Measurements from ENCODE around the gene CIB4. TPM values are rescaled to one million over a fixed set of nuclear protein-coding genes. Genes with fewer than 3 reads are reported as not detected.
A peak's percentile ranks its signal among the peaks of the same experiment; 100 is the strongest.
"Not testable (repeated sequence)": the region's sequence is repeated elsewhere in the genome, so short reads cannot be mapped to it uniquely, and the experiment has no call there.

CIB4 gene
- total RNA-seq, 2 donors from 2014 or later = not detected

DNA sequence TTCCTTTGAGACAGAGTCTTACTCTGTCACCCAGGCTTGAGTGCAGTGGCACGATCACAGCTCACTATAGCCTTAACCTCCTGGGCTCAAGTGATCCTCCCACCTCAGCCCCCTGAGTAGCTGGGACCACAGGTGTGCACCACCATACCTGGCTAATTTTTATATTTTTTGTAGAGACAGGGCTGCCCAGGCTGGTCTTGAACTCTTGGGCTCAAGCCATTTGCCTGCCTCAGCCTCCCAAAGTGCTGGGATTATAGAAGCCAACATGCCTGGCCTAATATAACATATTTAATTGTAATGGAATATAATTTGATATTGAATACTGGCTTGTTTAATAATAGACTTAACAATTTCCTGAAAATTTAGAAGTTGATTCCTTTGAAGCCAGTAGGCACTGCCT, 74.4 kb downstream of the CIB4 start:
- ATAC-seq; intact Hi-C loops (cut with DNase I, micrococcal nuclease); DNase-seq: not testable (repeated sequence)

GRCh38 chr2:26566081-26566375, 75.1 kb downstream of the CIB4 start:
- ATAC-seq (no peak), DNase-seq (no peak)
- intact Hi-C loops (cut with DNase I, micrococcal nuclease) = no loop called here

DNA sequence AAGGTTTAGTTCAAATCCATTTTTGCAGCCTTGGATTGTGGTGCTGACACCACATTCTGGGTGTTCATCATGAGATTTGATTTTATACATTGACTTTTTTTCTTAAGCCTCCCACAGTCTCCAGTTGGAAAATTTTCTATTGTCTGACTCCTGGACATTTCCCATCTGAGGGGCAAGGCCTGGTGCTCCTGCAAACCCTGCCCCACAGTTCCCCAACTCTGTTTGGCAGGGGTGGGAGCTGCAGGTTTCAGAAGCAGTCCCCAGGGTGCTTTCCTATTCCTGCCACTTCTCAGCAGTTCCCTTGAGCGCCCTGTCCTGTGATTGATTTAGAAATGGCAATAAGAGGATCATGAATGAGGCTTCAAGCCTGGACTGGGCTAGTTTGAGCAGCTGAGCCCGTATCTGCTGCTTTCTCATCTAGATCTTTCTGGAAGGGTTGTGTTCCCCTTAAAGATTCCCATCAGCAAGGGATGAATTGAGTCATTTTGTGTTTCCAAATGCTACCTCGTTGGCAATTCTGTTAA, 77.0 kb downstream of the CIB4 start:
- no peak for ATAC-seq
- intact Hi-C loops (cut with DNase I, micrococcal nuclease) = no loop called here
- no peak for DNase-seq

DNA sequence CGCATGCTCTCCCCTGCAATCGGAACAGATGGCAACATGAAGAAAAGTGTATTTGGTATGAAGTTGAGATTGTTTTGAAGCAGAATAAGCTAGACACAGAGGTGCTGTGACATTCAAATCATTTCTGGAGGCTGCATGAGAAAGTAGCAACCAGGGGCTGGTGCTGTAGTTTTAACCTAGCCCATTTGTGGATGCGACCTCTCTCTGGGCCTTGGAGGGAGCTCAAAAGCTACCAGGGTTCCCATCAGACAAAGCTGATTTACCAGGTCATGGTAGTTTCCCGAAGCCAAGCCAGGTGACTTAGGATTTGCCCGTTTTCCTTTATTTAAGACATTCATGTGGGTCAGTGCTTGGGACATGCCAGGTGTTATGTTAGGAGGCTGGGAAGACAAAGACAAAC, 77.5 kb downstream of the CIB4 start:
- DNase-seq (no peak), ATAC-seq (no peak)
- intact Hi-C loops (cut with DNase I, micrococcal nuclease) = no loop called here

GRCh38 chr2:26562811-26563645, 78.1 kb downstream of the CIB4 start:
- DNase-seq (peak; percentile 37 to 38), ATAC-seq (peak; percentile 71)
- intact Hi-C loops (cut with DNase I, micrococcal nuclease) = no loop called here

DNA sequence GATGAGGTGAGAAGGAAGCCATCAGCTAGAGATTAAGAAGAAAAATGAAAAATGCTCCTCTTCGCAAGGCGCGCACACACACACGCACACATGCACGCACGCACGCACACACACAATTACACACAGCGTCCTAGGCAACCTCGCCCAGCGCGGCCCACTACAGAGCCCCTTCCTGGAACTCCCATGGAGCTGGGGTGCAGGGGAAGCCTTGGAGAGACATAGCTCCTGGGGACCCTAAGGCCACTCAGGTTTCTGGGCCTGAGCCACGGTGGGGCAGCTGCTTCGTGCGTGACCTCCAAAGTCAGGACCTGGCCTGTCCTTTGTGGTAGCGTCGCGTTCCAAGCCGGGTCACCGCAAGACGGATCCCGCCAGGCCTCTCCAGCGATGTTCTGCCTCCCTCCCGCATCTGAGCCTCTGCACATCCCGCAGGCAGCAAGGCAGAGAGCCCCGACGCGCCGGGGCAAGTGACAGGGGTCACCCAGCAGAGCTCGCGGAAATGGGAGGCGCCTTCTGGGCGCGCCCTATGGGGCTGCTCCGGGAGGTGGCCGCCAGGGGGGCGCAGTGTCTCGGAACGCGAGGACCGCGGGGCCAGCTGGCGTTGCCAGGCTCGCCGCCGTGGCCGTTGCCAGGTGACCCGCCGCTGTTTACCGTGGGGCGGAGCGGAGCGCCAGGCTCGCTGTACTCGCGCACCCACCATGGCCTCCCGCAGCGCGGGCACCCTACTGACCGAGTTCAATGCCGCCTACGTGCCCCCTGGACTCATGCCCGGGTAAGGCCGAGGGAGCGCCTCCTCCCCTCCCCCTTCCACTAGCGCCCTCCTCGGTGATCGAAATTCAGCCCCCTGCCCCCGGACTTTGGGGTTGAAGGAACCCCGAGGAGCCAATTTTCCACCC, 79.0 kb downstream of the CIB4 start:
- intact Hi-C loops (cut with DNase I, micrococcal nuclease) = no loop called here
- DNase-seq (peak; percentile 58 to 72), ATAC-seq (peak; percentile 92)

DNA sequence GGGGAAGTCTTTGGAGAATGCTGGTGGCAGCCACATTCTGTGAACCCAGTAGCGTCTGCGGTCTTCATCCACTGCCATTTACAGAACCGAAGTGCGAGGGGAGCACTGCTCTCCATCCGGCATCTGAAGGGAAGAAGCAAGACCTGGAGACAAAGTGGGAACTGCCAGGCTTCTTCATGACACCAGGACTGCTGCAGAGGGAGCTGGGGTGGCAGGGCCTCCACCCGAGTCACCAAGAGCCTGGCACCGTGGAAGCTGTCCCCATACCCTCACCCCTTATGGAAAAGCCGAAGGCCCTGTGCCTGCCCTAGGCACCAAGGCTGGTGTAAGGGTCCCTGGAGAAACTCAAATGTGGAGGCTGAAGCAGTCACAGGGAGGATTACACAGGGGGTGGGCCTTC, 79.8 kb downstream of the CIB4 start:
- intact Hi-C loops (cut with DNase I, micrococcal nuclease) = no loop called here
- DNase-seq (no peak), ATAC-seq (no peak)

GRCh38 chr2:26560892-26561291, 80.3 kb downstream of the CIB4 start:
- ATAC-seq (no peak), DNase-seq (no peak)
- intact Hi-C loops (cut with DNase I, micrococcal nuclease) = no loop called here

- intact Hi-C loops (cut with DNase I, micrococcal nuclease) = no loop called here
- DNase-seq = no peak
- ATAC-seq = no peak
Measured at GRCh38 chr2:26559556-26559955, 81.6 kb downstream of the CIB4 start.

- ATAC-seq (no peak), DNase-seq (no peak)
- intact Hi-C loops (cut with DNase I, micrococcal nuclease) = no loop called here
Measured at GRCh38 chr2:26559044-26559405, 82.1 kb downstream of the CIB4 start.

DNA sequence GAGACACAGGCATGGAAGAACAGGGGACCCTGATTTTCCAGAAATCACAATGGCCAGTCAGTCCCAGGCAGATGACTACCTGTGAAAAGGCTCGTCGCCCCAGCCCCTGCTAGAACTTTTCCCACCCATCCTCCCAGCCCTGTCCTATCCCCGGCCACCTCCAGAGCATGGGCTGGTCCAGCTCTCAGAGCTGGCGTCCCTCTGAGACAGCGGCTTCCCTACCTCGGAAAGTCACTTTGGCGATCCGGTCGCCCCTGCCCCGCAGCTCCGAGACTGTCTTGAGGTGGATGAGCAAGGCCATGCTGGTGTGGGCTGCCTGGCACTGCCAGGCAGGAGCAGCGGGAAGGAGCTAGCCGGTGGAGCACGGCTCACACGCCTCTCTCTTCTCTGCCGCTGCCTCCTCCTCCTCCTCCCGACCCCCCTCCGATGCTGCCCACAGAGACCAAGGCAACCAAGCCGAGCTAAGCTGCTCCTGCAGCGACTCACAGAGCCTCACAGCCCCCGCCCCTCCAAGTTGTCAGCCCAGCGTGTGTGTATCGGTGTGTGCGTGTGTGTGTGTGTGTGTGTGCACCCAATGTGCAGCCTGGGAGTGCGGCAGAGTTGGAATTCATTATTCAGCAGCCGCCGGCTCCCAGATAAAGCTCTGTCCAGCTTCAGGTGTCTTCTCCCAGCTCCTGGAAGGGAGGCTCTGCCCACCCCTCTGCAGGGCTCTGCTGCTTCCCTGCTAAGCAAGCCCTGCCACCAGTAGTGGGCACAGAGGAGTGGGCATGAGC, 82.7 kb downstream of the CIB4 start:
- DNase-seq = no peak
- no peak for ATAC-seq

DNA sequence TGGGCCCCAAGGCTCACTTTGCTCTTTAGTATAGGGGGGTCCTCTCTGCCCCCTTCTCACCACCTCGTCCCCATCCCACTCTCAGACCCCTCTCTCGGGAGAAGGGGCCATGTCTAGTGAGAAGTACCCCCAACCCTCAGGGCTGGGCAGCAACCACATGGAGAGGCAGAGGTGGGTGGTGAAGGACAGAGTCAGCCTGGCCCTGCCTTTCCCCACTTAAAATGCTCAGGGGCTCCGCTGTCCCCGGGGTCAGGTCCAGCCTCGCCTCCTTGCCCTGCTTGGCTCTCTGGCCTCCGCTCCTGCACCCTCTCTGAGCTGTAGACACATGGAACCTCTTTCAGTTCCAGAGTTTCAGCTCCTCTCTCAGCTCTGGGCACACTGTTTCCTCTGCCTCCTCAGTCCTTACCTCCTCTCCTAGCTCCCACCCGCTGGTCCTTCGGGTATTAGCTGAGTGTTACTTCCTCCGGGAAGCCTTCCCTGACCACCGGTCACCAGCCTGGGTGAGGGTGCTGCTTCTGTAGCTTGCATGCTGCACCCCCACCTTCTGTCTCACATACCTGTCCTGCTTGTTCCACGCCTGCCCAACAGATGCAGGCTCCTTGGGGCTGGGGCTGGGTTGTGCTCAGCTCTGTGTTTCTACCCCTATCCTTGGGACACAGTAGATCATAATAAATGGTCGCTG, 83.8 kb downstream of the CIB4 start:
- intact Hi-C loops (cut with DNase I, micrococcal nuclease) = no loop called here
- no peak for ATAC-seq
- no peak for DNase-seq

More for the DNA sequence above, 82.7 kb downstream of the CIB4 start:
- intact Hi-C loops (cut with DNase I, micrococcal nuclease) = no loop called here

DNA sequence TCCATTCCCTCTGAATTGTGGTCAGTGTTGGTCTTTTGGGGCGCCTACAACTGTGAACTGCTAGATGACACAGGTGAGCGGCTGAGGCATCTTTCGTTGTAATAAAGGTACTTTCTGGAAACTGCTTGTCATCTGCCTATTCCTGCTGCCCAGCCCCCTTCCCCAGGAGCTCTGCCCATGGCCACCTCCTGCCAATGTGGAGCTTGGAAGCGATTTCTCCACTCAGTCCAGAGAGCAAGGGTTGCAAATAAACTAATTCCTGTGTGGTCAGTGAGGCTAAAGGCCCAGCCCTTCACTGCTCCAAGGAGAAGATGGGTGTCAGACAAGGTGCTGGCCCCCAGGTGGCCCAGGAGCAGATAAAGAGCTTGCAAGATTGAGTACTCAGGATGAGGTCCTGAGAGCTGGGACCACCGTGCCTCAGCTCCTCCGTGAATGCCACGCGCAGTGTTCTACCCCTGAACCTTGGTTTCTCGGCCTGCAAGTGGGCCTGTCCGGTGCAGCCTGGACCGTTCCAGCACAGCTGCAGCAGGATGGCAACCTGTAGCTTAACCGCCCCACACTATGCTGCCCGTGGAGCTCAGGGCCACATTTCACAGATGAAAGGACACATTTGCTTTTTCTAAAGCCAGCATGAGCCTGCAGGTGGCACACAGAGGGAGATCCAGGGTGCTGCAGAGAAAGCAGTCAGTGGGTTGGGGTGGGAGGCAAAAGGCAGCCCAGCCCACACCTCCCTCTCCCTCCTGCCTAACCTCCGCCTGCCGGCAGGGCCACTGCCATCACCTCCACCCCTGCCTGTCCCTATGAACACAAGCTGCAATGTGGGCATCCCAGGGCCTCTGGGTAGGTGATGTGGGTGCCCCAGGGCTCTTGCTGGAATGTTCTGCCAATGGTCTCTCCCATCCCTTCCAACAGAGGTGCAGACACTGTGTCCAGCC, 84.6 kb downstream of the CIB4 start:
- intact Hi-C loops (cut with DNase I, micrococcal nuclease) = no loop called here
- no peak for ATAC-seq
- no peak for DNase-seq

GRCh38 chr2:26555246-26556133, 85.7 kb downstream of the CIB4 start:
- peak; percentile 57 for ATAC-seq
- no peak for DNase-seq
- intact Hi-C loops (cut with DNase I, micrococcal nuclease) = no loop called here

DNA sequence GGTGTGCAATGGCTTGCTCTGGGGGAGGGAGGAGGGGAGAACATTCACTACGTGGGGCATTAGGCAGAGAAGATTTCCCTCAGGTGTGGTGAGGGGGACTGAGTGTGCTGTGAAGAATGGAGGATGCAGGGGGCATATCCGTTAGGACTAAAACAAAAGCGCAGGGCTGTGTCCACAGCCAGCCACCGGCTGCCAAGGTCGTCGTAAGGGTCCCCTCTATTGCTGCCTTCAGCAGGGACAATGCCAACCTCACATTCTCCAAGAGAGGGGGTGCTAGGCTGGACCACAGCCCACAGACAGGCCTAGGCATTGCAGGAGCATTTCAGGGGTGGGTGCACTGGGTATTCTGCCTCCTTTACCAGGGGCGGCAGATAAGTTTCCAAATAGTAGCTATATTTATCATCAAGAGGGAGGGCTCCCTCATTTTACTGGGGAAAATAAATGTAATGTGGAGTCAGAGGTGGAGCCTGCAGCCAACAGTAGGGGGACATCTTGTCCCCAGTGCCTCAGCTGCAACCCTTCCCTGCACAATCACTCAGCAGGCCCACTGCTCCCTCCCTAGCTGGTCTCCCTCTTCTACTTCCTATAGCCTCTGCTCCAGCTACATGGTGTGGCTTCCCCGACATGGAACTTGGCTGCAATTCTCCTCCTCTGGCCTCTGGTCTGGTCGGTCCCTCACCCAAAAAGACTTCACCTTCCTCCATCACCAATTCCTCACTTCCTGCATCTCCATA, 88.4 kb downstream of the CIB4 start:
- intact Hi-C loops (cut with DNase I, micrococcal nuclease) = no loop called here
- no peak for ATAC-seq
- no peak for DNase-seq

Data from left colon (tissue), 2 donors.